Measurements from ENCODE around the gene DNMT1.
"Not testable (repeated sequence)": the region's sequence is repeated elsewhere in the genome, so short reads cannot be mapped to it uniquely, and the experiment has no call there.

The DNMT1 gene

DNA sequence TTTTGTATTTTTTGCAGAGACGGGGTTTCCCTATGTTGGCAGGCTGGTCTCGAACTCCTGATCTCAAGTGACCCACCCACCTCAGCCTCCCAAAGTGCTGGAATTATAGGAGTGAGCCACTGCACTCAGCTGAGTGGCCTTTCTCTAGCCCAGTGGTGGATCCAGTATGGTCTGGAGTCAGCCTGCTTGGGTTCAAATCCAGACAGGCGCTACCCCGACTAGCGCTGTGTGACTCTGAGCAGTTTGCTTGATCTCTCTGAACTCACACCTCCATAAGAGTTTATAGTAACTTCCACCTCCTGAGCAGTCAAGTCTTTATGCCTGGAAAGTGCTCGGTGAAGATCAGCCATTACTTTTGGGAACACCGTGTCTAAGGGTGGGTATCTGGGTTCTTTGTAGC, 25.9 kb upstream of the DNMT1 start:
- DNase-seq = no peak

- DNase-seq = no peak
Observed at GRCh38 chr19:10219678-10220077, 24.9 kb upstream of the DNMT1 start.

GRCh38 chr19:10217085-10217484, 22.3 kb upstream of the DNMT1 start:
- DNase-seq = no peak

DNA sequence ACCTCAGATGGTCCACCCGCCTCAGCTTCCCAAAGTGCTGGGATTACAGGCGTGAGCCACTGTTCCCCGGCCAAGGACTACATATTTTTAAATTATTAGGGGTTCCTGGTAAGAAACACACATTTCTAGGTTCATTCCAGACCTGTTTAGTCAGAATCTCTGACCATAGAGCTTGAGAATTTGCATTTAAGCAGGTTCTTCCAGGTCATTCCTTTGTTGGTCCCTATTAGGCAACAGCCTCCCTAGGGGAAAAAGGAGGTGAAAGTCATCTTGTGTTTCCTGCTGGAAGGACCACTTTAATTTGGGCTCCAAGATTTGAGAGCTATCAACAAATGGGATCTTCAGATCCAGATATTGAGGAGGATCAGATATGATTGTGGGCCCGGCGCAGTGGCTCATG, 20.0 kb upstream of the DNMT1 start:
- DNase-seq = no peak

GRCh38 chr19:10211691-10212090, 16.9 kb upstream of the DNMT1 start:
- DNase-seq = no peak

DNA sequence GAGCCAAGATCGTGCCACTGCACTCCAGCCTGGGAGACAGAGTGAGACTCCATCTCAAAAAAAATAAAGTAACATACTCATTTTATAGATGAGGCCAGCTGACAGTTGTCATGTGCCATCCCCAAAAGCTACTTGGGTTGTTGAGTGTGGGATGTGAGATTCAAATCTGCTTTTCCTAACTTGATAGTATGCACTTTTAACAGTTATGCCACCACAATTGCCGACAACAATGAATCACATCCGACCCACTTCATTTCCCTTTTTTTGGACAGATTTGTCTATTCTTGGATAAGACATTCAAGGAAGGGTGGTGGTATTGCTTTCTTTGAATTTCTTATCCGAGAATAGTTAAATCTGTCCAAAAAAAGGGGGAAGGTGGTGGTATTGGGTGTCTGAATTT, 16.3 kb upstream of the DNMT1 start:
- DNase-seq = no peak

- no peak for DNase-seq
Observed at GRCh38 chr19:10209315-10209714, 14.6 kb upstream of the DNMT1 start.

- DNase-seq = no peak
Observed at GRCh38 chr19:10207026-10207425, 12.3 kb upstream of the DNMT1 start.

DNA sequence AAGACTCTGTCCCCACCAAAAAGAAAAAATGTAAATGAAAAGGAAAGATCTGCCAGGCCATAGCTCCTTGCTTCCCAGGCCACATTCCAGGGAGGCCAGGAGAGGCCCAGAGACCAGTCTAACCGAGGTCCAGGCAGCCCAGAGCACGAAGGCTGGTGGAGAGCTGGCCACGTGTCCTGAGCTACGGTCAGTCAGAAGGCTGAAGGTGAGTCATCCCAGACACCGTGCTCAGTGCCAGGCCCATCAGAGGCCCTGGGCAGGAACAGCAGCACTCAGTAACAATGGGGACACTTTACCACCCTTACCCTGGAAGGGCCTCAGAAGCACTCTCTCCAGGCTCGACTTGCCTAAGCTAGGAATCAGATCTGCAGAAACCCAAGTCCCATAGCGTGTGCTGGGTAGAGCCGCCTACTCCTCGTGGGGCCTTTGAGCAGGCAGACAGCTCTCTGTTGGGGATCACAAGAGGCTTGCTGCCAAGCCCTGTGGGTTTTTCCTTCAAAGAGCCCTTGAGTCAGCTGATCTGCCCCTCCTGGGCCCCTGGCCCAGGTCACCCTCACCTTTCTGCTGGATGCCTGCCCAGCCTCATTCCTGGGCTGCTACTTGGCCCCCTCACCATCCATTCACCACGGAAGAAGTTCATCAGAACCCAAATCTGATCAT, 11.6 kb upstream of the DNMT1 start:
- no peak for DNase-seq

GRCh38 chr19:10205636-10206035, 10.9 kb upstream of the DNMT1 start:
- DNase-seq = no peak

DNA sequence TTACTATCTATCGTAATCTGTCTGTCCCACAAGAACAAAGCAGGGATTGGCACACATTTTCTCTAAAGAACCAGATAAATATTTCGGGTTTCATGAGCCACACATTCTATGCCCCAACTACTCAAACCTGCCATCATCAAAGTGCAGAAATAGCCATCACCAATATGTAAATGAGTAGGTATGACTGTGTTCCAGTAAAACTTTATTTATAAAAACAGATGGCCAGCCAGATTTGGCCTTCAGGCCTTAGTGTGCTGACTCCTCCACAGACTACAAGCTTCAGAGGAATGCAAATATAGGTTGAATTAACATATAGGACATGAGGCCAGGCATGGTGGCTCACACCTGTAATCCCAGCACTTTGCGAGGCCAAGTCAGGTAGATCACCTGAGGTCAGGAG, 8.9 kb upstream of the DNMT1 start:
- no peak for DNase-seq

DNA sequence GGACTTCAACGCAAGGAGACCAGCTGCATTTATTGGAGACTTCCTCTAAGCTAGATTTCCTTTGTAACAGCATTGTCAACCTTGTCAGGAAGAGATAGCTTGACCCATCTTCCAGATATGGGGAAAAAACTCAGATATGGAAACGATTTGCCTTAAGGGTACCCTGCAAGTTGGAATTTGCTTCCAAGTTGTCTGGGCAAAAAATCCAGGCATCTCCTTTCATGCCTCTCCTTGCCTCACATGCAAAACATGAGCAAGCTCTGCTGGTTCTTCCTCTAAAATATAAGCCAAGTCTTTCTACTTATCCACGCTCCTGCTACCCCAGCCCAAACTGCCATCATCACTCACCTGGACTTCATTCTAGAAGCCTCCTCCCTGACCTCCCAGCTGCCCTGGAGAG, 6.4 kb upstream of the DNMT1 start:
- DNase-seq = no peak

DNA sequence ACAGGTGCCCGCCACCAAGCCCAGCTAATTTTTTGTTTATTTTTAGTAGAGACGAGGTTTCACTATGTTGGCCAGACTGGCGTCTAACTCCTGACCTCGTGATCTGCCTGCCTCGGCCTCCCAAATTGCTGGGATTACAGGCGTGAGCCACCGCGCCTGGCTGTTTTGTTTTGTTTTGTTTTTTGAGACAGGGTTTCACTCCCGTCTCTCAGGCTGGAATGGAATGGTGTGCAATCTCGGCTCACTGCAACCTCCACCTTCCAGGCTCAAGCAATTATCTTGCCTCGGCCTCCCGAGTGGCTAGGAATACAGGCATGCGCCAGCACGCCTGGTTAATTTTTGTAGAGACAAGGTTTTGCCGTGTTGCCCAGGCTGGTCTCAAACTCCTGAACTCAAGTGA, 5.3 kb upstream of the DNMT1 start:
- not testable (repeated sequence) for DNase-seq

GRCh38 chr19:10198889-10199644, 4.3 kb upstream of the DNMT1 start:
- not testable (repeated sequence) for DNase-seq

GRCh38 chr19:10195199-10195519, 406 bp upstream of the DNMT1 start:
- DNase-seq = no peak

DNA sequence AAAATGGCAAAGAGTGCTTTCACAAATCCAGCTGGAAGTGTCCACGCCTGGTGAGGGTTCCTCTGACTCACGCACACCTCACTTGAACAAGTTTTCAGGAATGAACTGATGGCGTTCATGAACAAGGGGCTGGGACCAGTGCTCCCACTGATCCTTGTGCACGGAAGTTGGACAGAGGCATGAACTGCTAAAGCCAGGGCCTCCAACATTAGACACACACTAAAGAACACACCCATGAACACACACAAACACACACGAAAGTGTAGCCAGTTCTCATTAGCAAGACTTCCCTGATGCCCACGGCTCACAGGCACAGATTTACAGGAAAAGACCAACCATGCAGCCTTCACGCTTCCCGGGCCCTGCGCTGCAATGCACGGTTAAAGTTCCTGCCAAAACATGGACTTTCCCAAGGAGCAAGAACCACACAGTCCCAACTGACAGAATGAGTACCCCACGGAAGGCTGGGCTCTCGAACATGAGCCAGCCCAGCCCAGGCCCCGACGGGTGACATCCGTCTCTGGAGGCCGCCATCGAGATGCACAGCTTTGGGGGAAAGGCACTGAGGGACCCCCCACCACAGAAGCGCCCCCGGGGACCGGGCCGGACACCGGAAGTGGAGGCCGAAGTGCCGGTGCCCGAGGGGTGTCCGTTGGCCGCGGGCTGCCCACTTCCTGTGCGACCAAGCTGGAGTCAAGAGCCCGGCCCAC, 808 bp downstream of the DNMT1 start:
- no peak for DNase-seq

- DNase-seq = no peak
Observed at GRCh38 chr19:10192922-10193321, 1.8 kb downstream of the DNMT1 start.

DNA sequence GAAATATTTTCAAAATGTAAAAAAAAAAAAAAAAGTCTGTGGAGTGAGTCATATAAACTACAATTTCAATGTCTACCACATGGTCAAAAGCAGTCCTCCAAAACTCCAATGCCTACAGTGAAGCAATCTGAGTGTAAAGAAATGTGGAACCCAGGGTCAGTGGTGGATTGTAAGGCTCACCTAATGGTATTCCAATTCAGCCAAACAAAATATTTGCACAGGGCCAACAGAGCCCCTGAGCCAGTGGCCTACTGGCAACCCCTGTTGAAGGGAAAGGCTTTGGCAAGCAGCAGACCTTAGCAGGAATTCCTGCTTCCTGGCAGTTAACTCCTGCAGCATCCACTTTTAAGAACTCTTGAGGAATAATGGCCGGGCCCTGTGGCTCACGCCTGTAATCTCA, 3.4 kb downstream of the DNMT1 start:
- DNase-seq = peak; percentile 69

- no peak for DNase-seq
Observed at GRCh38 chr19:10190026-10190425, 4.7 kb downstream of the DNMT1 start.

- no peak for DNase-seq
Observed at GRCh38 chr19:10189616-10190015, 5.1 kb downstream of the DNMT1 start.

DNA sequence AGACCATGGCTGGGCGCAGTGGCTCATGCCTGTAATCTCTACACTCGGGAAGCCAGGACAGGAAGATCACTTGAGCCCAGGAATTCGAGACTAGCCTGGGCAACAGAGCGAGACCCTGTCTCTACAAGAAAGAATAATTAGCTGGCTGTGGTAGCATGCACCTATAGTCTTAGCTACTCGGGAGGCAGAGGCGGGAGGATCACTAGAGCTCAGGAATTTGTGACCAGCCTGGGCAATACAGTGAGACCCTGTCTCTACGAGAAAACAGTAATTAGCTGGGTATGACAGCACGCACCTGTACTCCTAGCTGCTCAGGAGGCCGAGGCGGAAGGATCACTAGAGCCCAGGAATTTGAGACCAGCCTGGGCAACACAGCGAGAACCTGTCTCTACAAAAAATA, 7.4 kb downstream of the DNMT1 start:
- DNase-seq = no peak

GRCh38 chr19:10184636-10185035, 10.1 kb downstream of the DNMT1 start:
- DNase-seq = no peak

DNA sequence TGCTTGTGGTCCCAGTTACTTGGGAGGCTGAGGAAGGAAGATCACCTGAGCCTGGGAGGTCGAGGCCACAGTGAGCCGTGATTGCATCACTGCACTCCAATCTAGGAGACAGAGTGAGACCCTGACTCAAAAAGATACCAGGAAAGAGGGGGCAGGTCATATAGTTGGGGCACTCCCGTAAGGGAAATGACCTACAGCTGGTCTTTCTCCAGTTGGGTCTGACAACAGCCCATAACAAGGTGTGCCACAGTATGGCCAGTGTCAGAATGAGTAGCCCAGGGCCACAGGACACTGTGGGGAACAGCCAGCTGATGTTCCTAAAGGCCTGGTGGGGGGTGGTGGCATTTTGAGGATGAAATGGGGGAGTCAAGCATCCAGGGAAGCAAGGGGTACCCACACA, 10.8 kb downstream of the DNMT1 start:
- no peak for DNase-seq

DNA sequence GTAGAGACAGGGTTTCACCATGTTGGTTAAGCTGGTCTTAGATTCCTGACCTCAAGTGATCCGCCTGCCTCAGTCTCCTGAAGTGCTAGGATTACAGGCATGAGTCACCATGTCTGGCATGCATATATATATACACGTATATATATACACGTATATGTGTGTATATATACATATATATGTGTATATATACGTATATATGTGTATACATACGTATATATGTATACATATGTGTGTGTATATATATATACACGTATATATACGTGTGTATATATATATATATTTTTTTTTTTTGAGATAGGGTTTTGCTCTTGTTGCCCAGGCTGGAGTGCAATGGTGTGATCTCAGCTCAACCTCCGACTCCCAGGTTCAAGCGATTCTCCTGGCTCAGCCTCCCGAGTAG, 11.9 kb downstream of the DNMT1 start:
- DNase-seq = no peak

Data from femur (tissue), 1 donor.